NCI-H2171 treated with DMSO at 0.1 percent for 48 hours (cell line): Measurements from ENCODE around the gene DUSP22.
"Not testable (repeated sequence)": the region's sequence is repeated elsewhere in the genome, so short reads cannot be mapped to it uniquely, and the experiment has no call there.

Source experiments
- DNase-seq: peaks from one replicate; lab custom pipeline; 2025; lab: John Stamatoyannopoulos, UW

The DUSP22 gene

GRCh38 chr6:280775-281468 is 11.4 kb upstream of the DUSP22 start:
- no peak for DNase-seq

GRCh38 chr6:281469-282103 is 10.7 kb upstream of the DUSP22 start:
- no peak for DNase-seq

DNA sequence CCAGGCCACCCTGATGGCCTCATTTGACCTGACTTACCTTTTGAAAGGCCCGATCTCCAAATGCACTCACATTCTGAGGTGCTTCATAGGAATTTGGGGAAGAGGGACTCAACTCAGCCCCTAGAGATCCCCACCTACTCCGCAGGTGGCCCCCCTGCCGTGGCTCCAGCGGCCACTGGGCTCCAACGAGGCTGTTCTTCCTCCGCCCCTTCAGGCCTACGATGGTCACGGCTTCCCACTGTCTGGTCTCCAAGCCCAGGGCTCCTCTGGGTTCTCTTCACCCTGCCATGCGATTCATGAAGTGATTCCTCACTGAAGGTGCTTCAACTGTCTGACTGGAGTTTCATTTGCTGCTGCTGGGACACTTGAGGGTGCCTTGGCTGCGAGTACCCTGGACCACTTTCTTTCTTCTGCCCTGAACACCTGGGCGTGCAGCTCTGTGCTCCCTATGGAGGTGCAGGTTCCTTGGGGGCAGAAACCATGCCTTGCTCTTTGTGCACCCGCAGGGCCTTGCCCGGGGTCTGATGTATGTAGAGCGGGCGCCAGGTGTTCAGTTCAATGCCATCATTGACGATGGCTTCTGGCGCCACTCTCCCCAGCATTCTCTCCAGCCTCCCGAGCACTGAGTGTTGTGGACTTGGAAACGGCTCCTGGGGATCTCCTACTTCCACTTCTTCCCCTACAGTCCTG is 10.0 kb upstream of the DUSP22 start:
- DNase-seq = no peak

DNA sequence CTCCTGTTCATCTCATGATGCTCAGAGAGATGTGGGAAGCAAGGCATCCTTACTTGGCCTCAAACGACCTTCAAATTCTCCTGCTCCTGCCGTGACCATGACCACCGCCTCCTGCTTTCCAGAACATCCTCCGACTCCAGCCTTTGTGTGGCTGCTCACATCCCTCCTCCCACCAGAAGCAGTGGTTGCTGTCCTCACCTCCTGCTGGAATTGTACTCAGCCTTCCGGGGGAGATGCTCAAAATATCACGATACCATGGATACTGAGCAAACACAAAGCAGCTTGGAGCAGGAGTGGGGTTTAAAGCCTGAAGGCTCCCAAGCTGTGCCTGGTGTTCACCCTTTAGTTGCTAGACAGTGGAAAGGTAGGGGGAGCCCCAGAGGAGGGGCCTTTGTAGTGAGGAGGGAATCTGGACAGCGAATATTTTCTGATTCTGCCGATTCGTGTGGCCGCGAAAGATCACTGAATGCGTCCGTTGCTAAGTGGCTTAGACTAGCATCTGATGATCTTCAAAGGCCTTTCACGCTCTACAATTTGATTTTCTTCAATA is 9.3 kb upstream of the DUSP22 start:
- DNase-seq = no peak

DNA sequence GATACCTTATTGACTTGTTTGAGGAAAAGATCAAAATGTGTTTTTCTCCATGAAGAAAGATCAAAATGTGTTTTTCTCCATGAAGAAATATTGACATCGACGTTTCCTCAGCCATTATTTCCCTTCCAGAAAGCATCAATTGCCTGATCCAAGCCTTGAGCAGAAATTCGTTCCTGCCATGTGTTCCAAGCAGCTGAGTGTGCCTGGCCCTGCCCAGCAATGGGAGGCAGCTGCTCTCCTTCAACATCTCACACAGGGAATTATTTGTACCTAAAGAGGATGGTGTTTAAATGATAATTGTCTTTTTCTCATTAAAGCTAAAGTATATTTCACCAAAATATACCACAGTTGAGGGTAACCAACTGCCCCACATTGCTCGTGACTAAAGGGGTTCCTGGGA is 7.8 kb upstream of the DUSP22 start:
- no peak for DNase-seq

DNA sequence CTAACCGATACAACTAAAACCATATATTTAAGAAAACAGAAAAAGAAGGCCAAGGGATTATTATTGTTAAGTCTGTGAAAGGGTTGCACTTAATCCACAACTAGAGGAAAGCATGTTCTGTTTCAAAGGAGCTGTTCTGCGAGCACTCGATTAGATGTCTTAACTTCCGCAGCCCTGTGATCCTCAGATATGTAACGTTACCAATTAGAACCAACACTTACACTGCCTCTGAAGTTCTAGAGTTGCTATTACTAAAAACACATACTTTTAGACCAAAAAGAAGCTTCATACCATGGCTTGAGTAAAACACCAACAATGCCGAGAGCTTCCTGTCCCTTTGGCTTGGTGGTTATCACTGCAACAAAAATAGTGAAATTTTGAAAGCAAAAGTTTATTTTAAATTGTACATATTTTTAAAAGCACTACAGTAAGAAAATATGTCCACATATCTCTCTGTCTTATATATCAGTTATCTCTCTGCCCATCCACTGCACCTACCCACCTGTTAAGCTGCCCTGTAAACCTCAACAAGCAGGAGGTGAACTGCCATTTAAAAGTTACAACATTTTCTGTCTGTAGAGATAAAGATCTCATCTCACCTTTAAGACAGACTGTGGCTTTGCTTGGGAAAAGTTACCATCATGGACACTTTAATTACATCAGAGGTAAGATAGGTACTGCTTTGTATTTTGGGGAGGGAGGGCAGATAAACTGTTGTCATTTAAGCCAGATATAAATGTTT is 7.1 kb upstream of the DUSP22 start:
- no peak for DNase-seq

DNA sequence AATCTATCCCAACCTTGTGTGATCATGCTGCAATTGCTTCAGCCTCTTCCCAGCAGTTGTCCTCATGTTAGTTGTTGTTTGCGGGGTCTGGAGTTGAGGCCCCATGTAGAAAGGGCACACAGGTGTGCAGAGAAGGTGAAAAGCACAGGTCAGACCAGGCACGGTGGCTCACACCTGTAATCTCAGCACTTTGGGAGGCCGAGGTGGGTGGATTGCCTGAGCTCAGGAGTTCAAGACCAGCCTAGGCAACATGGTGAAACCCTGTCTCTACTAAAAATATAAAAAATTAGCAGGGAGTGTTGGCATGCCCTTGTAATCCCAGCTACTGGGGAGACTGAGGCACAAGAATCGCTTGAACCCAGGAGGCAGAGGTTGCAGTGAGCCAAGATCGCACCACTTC is 6.4 kb upstream of the DUSP22 start:
- not testable (repeated sequence) for DNase-seq

- DNase-seq = no peak
Observed at GRCh38 chr6:286681-287488, 5.4 kb upstream of the DUSP22 start.

DNA sequence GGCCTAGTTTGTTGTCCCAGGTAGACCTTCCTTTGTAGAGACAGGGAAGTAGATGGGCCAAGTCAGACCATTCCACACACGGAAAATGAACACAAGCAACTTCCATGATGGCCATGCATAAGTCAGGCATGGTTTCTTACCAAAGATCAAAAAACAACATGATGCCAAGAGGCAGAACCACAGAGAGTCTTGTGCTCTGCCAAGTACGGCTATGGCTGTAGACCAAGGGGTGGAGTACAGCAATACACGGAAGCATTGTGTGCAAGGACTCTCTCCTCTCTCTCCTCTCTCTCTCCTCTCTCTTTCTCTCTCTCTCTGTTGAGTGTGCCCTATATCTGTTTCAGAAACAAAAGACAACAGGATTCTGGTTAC is 4.8 kb upstream of the DUSP22 start:
- DNase-seq = no peak

- DNase-seq = no peak
Observed at GRCh38 chr6:288866-289265, 3.4 kb upstream of the DUSP22 start.

DNA sequence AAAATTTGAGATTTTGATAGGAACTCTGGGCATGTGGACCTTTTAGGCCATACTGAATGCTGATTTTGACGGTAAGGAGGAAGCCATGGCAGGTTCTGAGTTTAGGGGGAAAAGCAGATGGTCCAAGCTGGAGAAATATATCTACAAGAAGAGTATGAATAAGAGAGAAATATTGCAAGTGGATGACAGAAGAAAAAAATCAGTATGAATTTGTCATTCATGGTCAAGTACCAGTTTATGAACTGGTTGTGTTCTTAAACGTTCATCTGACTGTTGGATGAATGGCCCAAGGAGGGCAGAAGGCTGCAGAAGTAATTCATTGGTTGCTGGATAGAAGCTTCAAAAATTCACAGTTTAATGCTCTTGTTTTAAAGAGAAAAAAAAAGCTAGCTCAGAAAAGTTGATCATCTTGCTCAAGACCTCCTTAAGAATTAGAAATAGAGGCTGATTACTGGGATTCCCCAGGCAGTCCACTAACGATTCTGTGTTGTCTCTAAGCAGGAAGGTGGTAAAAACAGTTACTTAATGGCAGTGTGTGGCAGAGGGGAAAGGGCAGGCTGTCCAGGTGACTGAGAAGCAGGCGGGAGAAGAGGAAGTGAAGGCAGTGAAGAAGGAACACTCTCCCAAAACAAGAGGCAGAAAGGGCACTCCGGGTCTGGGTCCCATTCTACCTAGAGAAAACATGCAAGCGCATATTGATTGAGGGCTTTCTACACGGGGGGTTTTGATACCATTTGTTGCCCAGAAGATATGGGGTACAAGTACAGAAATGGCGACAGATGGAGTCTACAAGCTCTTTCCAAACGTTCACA is 2.0 kb upstream of the DUSP22 start:
- DNase-seq = no peak

DNA sequence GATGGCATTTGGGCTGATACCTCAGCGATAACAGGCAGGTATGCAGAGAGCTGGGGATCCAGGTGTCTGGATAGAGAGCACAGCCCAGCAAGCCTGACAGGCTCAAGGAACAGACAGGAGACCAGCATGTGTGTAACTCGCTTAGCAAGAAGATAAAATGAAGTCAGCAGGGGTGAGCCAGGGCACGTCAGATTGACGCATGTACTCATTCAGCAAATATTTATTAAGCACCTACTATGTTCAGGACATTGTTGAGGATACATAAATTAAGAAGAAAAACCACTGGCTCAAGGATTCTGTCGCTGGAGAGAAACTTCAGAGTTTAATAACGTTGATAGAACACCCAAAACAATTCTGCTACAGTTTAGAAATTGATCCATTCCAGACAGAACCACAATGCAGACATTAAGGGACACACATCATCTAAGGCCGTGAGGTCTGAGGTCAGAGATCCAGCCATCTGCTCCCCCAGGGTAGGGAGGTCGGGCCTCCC is 1.0 kb upstream of the DUSP22 start:
- no peak for DNase-seq

- no peak for DNase-seq
Observed at GRCh38 chr6:292506-293192, 362 bp downstream of the DUSP22 start.

- no peak for DNase-seq
Observed at GRCh38 chr6:293193-294174, 1.2 kb downstream of the DUSP22 start.

- DNase-seq = no peak
Observed at GRCh38 chr6:294656-295565, 2.6 kb downstream of the DUSP22 start.

DNA sequence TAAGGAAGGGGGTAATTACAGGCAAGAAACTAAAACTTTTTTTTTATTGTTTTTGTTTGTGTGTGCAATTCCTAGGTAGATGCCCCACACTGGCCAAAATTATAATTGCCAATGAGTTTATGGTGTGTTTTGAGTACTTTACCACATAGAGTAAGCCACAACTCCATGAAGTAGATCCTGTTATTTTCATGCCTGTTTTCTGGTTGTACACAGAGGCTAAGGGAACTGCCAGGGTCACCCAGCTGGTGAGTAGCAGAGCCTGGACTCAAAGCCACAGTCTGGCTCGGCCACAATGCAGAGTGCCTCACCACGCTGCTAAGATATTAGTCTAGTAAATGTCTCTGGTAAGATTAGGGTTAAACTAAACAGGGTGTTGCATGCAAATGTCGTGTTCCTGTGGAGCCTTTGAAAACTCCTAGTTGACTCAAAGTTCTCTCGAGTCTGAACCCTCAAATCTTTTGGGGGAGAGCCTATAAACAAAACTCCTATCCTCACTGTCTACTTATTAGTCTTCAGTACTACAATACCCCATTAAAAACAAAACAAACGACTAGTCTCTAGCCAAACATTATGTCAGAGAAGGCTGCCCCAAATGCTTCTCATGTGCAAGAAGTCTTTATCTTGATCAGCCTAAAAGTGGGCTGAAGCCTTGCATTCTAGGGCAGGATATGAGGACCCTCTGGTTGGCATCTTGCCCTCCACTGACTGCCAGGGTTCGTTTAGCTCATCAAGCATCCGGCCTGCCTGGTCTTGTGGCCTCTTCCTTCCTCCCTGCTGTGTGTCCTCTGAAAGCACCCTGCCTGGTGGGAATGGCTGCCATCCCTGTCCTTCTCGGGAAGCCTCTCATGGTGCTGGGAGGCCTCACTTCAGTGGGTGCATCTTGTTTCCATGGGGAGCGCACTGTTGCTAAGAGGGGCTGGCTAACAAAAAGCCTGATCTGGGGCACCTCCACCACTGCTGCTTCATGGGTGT is 4.2 kb downstream of the DUSP22 start:
- DNase-seq = no peak
